Ishikawa (cell line): ENCODE data around the gene CHST15.

Source experiments
- CEBPB ChIP-seq: IDR thresholded peaks from 2 replicates; pipeline ENCODE4 v1.6.1; 2012
- CREB1 ChIP-seq: IDR thresholded peaks from 2 replicates; pipeline ENCODE4 v1.6.1; 2012; ENCODE audit warnings: low read depth
- EGR1 ChIP-seq: IDR thresholded peaks from 2 replicates; pipeline ENCODE4 v1.6.1; 2012
- EP300 ChIP-seq: IDR thresholded peaks from 2 replicates; pipeline ENCODE4 v1.6.1; 2012; ENCODE audit warnings: borderline replicate concordance
- FOXM1 ChIP-seq: IDR thresholded peaks from 2 replicates; pipeline ENCODE4 v1.6.1; 2012; ENCODE audit warnings: low read depth, borderline replicate concordance
- MAX ChIP-seq: IDR thresholded peaks from 2 replicates; pipeline ENCODE4 v1.6.1; 2012
- NFIC ChIP-seq: IDR thresholded peaks from 2 replicates; pipeline ENCODE4 v1.6.1; 2012
- RAD21 ChIP-seq: IDR thresholded peaks from 2 replicates; pipeline ENCODE4 v1.6.1; 2012; ENCODE audit warnings: low read depth
- REST ChIP-seq: IDR thresholded peaks from 2 replicates; pipeline ENCODE4 v1.6.1; 2012; ENCODE audit warnings: low read depth, mild to moderate bottlenecking
- TAF1 ChIP-seq: IDR thresholded peaks from 2 replicates; pipeline ENCODE4 v1.6.1; 2012; ENCODE audit warnings: low read depth, mild to moderate bottlenecking
- TCF12 ChIP-seq: IDR thresholded peaks from 2 replicates; pipeline ENCODE4 v1.6.1; 2012; ENCODE audit warnings: low read depth
- TEAD4 ChIP-seq: IDR thresholded peaks from 2 replicates; pipeline ENCODE4 v1.6.1; 2012
- USF1 ChIP-seq: IDR thresholded peaks from 2 replicates; pipeline ENCODE4 v1.6.1; 2012
- YY1 ChIP-seq: IDR thresholded peaks from 2 replicates; pipeline ENCODE4 v1.6.1; 2012; ENCODE audit warnings: low read depth
- ZBTB7A ChIP-seq: IDR thresholded peaks from 2 replicates; pipeline ENCODE4 v1.6.1; 2012; ENCODE audit warnings: low read depth

Gene CHST15

GRCh38 chr10:124043310-124044142, 49.9 kb downstream of the CHST15 start:
- no peak for TF ChIP-seq CREB1
- no peak for TF ChIP-seq CEBPB
- no peak for TF ChIP-seq YY1
- TF ChIP-seq REST: no peak
- no peak for TF ChIP-seq EP300
- no peak for TF ChIP-seq USF1
- no peak for TF ChIP-seq FOXM1
- TF ChIP-seq ZBTB7A: no peak
- TF ChIP-seq NFIC: no peak
- no peak for TF ChIP-seq TCF12
- no peak for TF ChIP-seq TEAD4
- no peak for TF ChIP-seq TAF1
- TF ChIP-seq EGR1: no peak
- TF ChIP-seq RAD21: no peak

GRCh38 chr10:124042656-124043309, 50.6 kb downstream of the CHST15 start:
- TF ChIP-seq USF1 (no peak), NFIC (no peak), EGR1 (no peak), MAX (no peak), TEAD4 (no peak), EP300 (no peak), FOXM1 (no peak), TCF12 (no peak), CEBPB (no peak), TAF1 (no peak), RAD21 (no peak), CREB1 (no peak), ZBTB7A (no peak)

GRCh38 chr10:124041675-124042445, 51.5 kb downstream of the CHST15 start:
- TF ChIP-seq REST: no peak
- TF ChIP-seq ZBTB7A: no peak
- no peak for TF ChIP-seq EGR1
- no peak for TF ChIP-seq MAX

GRCh38 chr10:124040451-124041188, 52.8 kb downstream of the CHST15 start:
- TF ChIP-seq REST: no peak
- no peak for TF ChIP-seq CREB1
- TF ChIP-seq YY1: no peak
- no peak for TF ChIP-seq NFIC
- no peak for TF ChIP-seq FOXM1
- no peak for TF ChIP-seq TAF1
- TF ChIP-seq MAX: no peak
- TF ChIP-seq USF1: no peak
- TF ChIP-seq EGR1: no peak
- TF ChIP-seq TCF12: no peak
- TF ChIP-seq CEBPB: no peak
- no peak for TF ChIP-seq TEAD4
- no peak for TF ChIP-seq RAD21
- TF ChIP-seq ZBTB7A: no peak
- TF ChIP-seq EP300: no peak
